ENCODE data around the gene ENKUR. TPM values are rescaled to one million over a fixed set of nuclear protein-coding genes. Genes with fewer than 3 reads are reported as not detected.

ENKUR gene
- total and polyA plus RNA-seq, 2 experiments from 2014 or later = 0.44 TPM; not detected in 1

DNA sequence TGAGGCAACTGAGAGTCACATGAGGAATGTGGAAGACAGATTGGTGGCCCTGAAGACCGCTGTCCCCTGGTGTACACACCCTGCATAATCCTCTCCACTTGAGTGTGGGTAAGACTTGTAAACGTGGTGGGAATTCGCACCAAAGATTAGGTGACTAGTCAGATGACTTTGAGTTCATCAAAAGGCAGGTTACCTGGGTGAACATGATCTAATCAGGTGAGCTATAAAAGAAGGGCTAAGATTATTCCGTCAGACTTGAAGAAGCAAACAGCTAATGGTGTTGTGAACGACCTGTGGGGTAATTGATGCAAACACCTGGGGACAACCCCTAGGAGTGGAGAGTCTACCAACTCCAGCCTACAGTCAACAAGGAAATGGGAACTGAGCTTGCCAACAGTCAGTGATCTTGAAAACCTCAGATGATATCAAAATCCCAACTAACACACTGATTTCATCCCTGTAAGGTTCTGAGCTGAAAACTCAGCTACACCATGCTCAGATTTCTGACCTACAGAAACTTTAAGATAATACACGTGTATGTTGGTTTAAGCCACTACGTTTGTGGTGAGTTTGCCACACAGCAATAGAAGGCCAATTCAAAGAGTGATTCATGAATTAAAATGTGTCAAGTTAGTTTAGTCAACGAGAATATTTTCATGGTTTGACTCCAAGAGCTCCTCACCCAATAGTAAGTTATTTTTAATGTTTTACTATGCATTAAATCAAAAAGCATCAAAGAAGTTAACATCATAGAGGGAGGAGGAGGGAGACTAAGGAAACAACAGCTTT, 80.3 kb downstream of the ENKUR start:
- ATAC-seq = no peak
- no peak for DNase-seq (ENCODE audit: low spot score)

More for the DNA sequence above, 80.3 kb downstream of the ENKUR start:
- TF ChIP-seq, protein P1, sequence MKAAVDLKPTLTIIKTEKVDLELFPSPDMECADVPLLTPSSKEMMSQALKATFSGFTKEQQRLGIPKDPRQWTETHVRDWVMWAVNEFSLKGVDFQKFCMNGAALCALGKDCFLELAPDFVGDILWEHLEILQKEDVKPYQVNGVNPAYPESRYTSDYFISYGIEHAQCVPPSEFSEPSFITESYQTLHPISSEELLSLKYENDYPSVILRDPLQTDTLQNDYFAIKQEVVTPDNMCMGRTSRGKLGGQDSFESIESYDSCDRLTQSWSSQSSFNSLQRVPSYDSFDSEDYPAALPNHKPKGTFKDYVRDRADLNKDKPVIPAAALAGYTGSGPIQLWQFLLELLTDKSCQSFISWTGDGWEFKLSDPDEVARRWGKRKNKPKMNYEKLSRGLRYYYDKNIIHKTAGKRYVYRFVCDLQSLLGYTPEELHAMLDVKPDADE (IDR thresholded peaks at IDR 0.05) = no peak
- no peak for TF ChIP-seq POLR2AphosphoS5 (IDR thresholded peaks at IDR 0.05; ENCODE audit: low read depth)
- no peak for TF ChIP-seq CREB1 (CRISPR knock-in tag; IDR thresholded peaks at IDR 0.05; ENCODE audit: low read depth)
- no peak for TF ChIP-seq NANOG (IDR thresholded peaks at IDR 0.05; ENCODE audit: borderline replicate concordance)
- TF ChIP-seq ZNF114 (CRISPR knock-in tag; IDR thresholded peaks at IDR 0.05) = no peak
- TF ChIP-seq EZH2 (IDR thresholded peaks at IDR 0.05; ENCODE audit: low read depth, unreplicated experiment) = no peak
- no peak for TF ChIP-seq STAT1 (IDR thresholded peaks at IDR 0.05; ENCODE audit: unreplicated experiment)
- TF ChIP-seq ZNF462 (CRISPR knock-in tag; IDR thresholded peaks at IDR 0.05) = no peak
- no peak for TF ChIP-seq ZNF331 (CRISPR knock-in tag; IDR thresholded peaks at IDR 0.05; ENCODE audit: low read depth)
- TF ChIP-seq EZH2phosphoT487 (IDR thresholded peaks at IDR 0.05; ENCODE audit: unreplicated experiment) = no peak
- TF ChIP-seq, protein P2, sequence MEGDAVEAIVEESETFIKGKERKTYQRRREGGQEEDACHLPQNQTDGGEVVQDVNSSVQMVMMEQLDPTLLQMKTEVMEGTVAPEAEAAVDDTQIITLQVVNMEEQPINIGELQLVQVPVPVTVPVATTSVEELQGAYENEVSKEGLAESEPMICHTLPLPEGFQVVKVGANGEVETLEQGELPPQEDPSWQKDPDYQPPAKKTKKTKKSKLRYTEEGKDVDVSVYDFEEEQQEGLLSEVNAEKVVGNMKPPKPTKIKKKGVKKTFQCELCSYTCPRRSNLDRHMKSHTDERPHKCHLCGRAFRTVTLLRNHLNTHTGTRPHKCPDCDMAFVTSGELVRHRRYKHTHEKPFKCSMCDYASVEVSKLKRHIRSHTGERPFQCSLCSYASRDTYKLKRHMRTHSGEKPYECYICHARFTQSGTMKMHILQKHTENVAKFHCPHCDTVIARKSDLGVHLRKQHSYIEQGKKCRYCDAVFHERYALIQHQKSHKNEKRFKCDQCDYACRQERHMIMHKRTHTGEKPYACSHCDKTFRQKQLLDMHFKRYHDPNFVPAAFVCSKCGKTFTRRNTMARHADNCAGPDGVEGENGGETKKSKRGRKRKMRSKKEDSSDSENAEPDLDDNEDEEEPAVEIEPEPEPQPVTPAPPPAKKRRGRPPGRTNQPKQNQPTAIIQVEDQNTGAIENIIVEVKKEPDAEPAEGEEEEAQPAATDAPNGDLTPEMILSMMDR (conservative IDR thresholded peaks at IDR 0.05; ENCODE audit: low read depth in 2 of 2) = no peak
- TF ChIP-seq REST (IDR thresholded peaks at IDR 0.05; ENCODE audit: unreplicated experiment) = no peak
- H3K79me2 ChIP-seq (replicated peaks; ENCODE audit: insufficient read depth) = no peaks in the 10 kb centered on the region
- Mint-ChIP-seq H3K27ac (no peak overlapping the region), H3K4me3 (no peak overlapping the region), H3K36me3 (ENCODE audit: low read depth) (peaks cover 21% of the 10 kb centered on the region), H3K27me3 (ENCODE audit: insufficient read depth, low read depth, poor library complexity) (no peaks in the 10 kb centered on the region), H3K4me1 (peaks cover 3% of the 10 kb centered on the region; the same call in 1 of the 3 replicates), H3K9me3 (no peaks in the 10 kb centered on the region; the same call in 2 of the 3 replicates)
- 0 out of 2 replicates have a peak, but pooled peaks cover 4% of the 10 kb centered on the region for H3K9me2 ChIP-seq (ENCODE audit: insufficient read depth)
- no peak overlapping the region for H2AFZ ChIP-seq
- no peaks in the 10 kb centered on the region for H3K36me3 ChIP-seq (ENCODE audit: insufficient read depth)
- H3K4me1 ChIP-seq (ENCODE audit: insufficient read depth) = no peaks in the 10 kb centered on the region
- H3K27me3 ChIP-seq (ENCODE audit: insufficient read depth) = no peaks in the 10 kb centered on the region
- H3K4me3 ChIP-seq = no peak overlapping the region
- no peaks in the 10 kb centered on the region for H3F3A ChIP-seq (replicated peaks; ENCODE audit: low read depth)
- H3K27ac ChIP-seq (ENCODE audit: low read depth) = no peak overlapping the region
- no peaks in the 10 kb centered on the region for H4K20me1 ChIP-seq (replicated peaks; ENCODE audit: insufficient read depth)
- no peak overlapping the region for H3K4me2 ChIP-seq

All from GM23338 (cell line).